Measurements from ENCODE around the gene HAPLN1. TPM values are rescaled to one million over a fixed set of nuclear protein-coding genes. Genes with fewer than 3 reads are reported as not detected.

HAPLN1 gene
- polyA plus RNA-seq, 1 donor, result 5.0 TPM

DNA sequence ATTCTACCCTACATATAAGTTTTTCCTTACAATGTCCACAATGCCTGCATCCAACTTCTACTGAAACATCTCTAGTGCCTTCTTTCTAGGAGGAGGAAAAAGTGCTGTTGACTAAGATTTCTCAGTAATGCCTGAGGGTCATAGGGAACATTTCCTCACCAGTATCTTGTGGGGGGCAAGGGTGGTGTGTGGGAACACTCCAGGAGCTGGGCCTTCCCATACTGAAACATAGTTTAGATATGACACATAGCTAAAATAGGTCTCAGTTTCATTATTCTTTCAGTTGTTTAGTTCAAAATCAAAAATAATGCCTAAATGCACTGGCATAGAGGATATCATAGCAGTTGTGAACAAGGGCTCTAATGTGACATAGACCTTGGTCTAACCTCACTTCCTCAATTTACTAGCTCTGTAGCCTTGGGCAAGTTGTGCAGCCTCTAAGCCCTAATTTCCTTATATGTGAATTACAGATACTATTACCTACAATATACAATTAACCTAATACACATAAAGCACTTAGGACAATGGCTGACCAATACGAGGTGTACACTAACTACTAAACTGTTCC is 66.1 kb downstream of the HAPLN1 start:
- no peak overlapping the region for H3K27ac ChIP-seq (ENCODE audit: low read length)
- H3K4me1 ChIP-seq (ENCODE audit: control insufficient read depth, insufficient read depth, low read length), result no peaks in the 10 kb centered on the region
- H3K4me3 ChIP-seq (ENCODE audit: low read length), result no peak overlapping the region
- no peak for DNase-seq
- WGBS (ENCODE audit: insufficient coverage, low lambda C conversion rate), result no CpG with 5 or more reads among the region's 1 CpG
- H3K36me3 ChIP-seq (ENCODE audit: control insufficient read depth, insufficient read depth, low read length), result no peaks in the 10 kb centered on the region
- H3K9me3 ChIP-seq (ENCODE audit: control insufficient read depth, low read depth, low read length), result no peaks in the 10 kb centered on the region
- no peaks in the 10 kb centered on the region for H3K27me3 ChIP-seq (ENCODE audit: control insufficient read depth, insufficient read depth, low read length)

DNA sequence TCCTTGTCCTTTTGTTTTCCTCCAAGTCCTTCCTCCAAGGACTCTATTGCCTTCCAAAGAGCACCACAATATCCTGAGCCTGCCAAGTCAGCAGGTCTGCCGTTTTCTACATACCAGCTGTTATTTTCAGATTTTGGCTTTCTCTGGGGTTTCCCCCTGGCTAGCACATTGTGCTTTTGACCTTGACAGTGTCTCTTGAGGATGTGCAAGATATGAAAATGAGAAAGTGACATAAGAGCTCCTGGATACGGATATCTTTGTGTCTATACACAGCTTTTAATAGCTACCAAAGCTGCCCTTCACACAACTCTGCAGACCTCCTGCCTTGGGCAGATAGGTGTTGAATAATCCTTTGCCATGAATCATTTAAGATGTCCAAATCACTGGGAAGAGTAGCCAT is 67.0 kb downstream of the HAPLN1 start:
- no peaks in the 10 kb centered on the region for H3K27me3 ChIP-seq (ENCODE audit: control insufficient read depth, insufficient read depth, low read length)
- WGBS (ENCODE audit: insufficient coverage, low lambda C conversion rate), result no CpG with 5 or more reads among the region's 2 CpGs
- no peaks in the 10 kb centered on the region for H3K9me3 ChIP-seq (ENCODE audit: control insufficient read depth, low read depth, low read length)
- H3K36me3 ChIP-seq (ENCODE audit: control insufficient read depth, insufficient read depth, low read length), result no peaks in the 10 kb centered on the region
- no peaks in the 10 kb centered on the region for H3K4me1 ChIP-seq (ENCODE audit: control insufficient read depth, insufficient read depth, low read length)
- no peak overlapping the region for H3K27ac ChIP-seq (ENCODE audit: low read length)
- H3K4me3 ChIP-seq (ENCODE audit: low read length), result no peak overlapping the region
- DNase-seq, result no peak

DNA sequence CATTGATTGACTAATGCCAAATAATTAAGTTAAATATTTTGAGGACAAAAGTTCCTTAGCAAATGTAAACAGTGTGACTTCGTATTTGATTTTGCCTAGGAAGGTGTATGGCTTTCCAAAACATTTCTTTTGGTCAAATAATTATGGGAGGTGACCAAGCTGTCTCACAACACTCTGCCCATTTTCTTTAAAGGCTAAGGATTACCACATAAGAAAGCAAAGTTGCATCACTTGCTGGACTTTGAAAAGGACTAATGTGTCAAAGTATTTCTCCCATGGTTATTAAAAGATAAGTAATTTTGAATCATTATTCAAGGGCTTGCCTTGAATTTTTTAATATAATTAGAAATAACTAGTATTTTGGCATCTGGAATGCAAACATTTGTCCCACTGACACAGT is 74.7 kb downstream of the HAPLN1 start:
- DNase-seq, result peak; percentile 10 to 50
- no peak overlapping the region for H3K27ac ChIP-seq (ENCODE audit: low read length)
- WGBS (ENCODE audit: insufficient coverage, low lambda C conversion rate), result 75% methylated on average over 1 of the region's 1 CpG
- H3K36me3 ChIP-seq (ENCODE audit: control insufficient read depth, insufficient read depth, low read length), result no peaks in the 10 kb centered on the region
- H3K9me3 ChIP-seq (ENCODE audit: control insufficient read depth, low read depth, low read length), result no peaks in the 10 kb centered on the region
- no peaks in the 10 kb centered on the region for H3K4me1 ChIP-seq (ENCODE audit: control insufficient read depth, insufficient read depth, low read length)
- no peak overlapping the region for H3K4me3 ChIP-seq (ENCODE audit: low read length)
- H3K27me3 ChIP-seq (ENCODE audit: control insufficient read depth, insufficient read depth, low read length), result no peaks in the 10 kb centered on the region

DNA sequence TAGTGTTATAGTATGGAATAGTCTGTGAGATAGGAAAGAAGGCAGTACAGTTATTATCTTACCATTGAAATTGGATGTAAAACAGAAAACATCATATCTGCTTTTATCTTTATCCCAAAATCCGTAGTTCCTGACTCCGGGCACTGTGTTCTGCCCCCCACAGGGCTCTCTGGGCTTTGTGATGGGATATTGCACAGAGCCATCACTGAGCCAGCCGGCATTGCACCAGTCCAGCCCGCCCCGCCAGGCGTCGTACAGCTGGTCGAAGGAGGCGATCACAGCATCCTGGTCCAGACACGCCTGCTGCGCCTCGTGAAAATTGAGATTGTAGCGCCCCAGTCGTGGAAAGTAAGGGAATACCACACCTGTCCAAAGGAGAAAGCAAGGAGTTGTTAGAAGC is 76.4 kb downstream of the HAPLN1 start:
- H3K4me1 ChIP-seq (ENCODE audit: control insufficient read depth, insufficient read depth, low read length), result no peaks in the 10 kb centered on the region
- no peak overlapping the region for H3K4me3 ChIP-seq (ENCODE audit: low read length)
- no peaks in the 10 kb centered on the region for H3K36me3 ChIP-seq (ENCODE audit: control insufficient read depth, insufficient read depth, low read length)
- H3K9me3 ChIP-seq (ENCODE audit: control insufficient read depth, low read depth, low read length), result no peaks in the 10 kb centered on the region
- WGBS (ENCODE audit: insufficient coverage, low lambda C conversion rate), result no CpG with 5 or more reads among the region's 14 CpGs
- no peaks in the 10 kb centered on the region for H3K27me3 ChIP-seq (ENCODE audit: control insufficient read depth, insufficient read depth, low read length)
- no peak overlapping the region for H3K27ac ChIP-seq (ENCODE audit: low read length)
- no peak for DNase-seq

DNA sequence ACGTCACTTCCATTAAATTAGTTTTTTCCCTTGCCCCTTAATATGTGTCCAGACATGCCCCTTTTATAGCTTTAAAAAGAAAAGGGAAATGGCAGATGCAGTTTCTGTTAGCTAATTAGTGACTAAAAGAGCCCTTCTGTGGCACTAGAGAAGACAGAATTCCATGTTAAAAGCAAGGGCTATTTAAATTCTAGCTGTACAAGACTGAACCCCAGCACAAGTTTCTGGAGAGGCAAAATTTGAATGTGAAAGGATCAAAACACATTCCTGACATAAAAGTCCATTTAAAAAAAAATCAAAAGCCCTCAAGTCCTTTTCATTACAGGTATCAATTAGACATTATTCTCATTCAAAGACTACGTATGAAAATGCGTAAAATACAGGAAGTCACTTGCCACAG is 78.7 kb downstream of the HAPLN1 start:
- no peak overlapping the region for H3K4me3 ChIP-seq (ENCODE audit: low read length)
- no peaks in the 10 kb centered on the region for H3K27me3 ChIP-seq (ENCODE audit: control insufficient read depth, insufficient read depth, low read length)
- WGBS (ENCODE audit: insufficient coverage, low lambda C conversion rate), result 92% methylated on average over 2 of the region's 3 CpGs
- no peak for DNase-seq
- no peak overlapping the region for H3K27ac ChIP-seq (ENCODE audit: low read length)
- H3K4me1 ChIP-seq (ENCODE audit: control insufficient read depth, insufficient read depth, low read length), result no peaks in the 10 kb centered on the region
- no peaks in the 10 kb centered on the region for H3K9me3 ChIP-seq (ENCODE audit: control insufficient read depth, low read depth, low read length)
- no peaks in the 10 kb centered on the region for H3K36me3 ChIP-seq (ENCODE audit: control insufficient read depth, insufficient read depth, low read length)

DNA sequence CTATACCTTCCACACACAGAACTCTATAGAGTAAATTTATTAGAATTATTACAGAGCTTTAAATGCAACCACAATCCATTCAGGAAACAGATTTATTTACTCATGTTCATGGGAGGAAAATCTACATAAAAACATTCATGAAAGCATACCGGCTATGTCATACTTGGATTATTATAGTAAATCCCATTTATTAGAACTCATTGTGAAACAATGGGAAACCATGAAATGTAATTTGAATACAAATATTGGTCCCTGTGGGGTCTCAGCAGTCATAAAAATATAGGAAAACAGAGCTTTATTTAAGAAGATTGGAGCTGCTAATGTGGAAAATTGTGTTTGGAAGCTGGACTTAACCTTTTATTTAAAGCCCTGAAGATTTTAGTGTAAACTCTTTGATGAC is 80.7 kb downstream of the HAPLN1 start:
- H3K9me3 ChIP-seq (ENCODE audit: control insufficient read depth, low read depth, low read length), result no peaks in the 10 kb centered on the region
- H3K4me1 ChIP-seq (ENCODE audit: control insufficient read depth, insufficient read depth, low read length), result no peaks in the 10 kb centered on the region
- no peak overlapping the region for H3K4me3 ChIP-seq (ENCODE audit: low read length)
- DNase-seq, result no peak
- WGBS (ENCODE audit: insufficient coverage, low lambda C conversion rate), result no CpG with 5 or more reads among the region's 1 CpG
- no peaks in the 10 kb centered on the region for H3K36me3 ChIP-seq (ENCODE audit: control insufficient read depth, insufficient read depth, low read length)
- no peaks in the 10 kb centered on the region for H3K27me3 ChIP-seq (ENCODE audit: control insufficient read depth, insufficient read depth, low read length)
- H3K27ac ChIP-seq (ENCODE audit: low read length), result no peak overlapping the region

DNA sequence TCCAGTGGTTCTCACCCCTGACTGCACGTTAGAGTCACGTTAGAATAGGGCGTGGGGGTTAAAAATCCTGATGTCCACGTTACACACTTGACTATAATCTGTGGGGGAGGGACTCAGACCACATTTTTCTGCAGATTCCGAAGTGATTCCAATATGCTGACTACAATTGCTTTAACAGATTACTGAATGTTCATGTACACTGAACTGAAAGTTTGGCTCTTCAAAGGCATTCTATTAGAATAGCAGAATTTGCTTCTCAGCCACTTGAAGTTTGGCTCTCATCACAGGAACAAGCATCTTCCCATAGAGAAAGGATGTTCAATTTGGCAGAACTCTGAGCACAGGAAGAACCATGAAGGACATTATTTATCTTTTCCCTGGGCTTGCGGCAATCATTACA is 84.5 kb downstream of the HAPLN1 start:
- no peaks in the 10 kb centered on the region for H3K36me3 ChIP-seq (ENCODE audit: control insufficient read depth, insufficient read depth, low read length)
- peak in 1 of 2 donors; percentile 9 for DNase-seq

DNA sequence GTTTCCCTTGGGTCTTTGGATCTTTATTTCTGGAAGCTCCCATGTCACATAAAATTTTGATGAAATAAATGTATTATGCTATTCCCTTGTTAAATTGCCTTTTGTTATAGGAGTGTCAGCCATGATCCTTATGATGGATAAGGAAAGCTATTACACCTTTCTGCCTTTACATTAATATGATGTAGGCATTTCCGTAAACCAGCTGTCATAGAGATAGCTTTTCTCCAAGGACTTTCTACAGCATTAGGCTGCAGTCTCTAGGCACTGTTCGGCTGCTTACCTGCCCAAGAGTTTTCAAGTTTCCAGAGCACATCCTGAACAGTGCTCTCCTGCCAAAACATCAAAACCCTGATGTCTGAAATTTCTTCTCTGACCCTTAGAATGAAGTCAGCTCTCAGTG is 87.4 kb downstream of the HAPLN1 start:
- DNase-seq, result peak in 1 of 2 donors; percentile 3
- Histone ChIP-seq H3K9me3 (ENCODE audit: control insufficient read depth, low read depth, low read length) (no peaks in the 10 kb centered on the region), H3K4me1 (ENCODE audit: control insufficient read depth, insufficient read depth, low read length) (no peaks in the 10 kb centered on the region), H3K4me3 (ENCODE audit: low read length) (no peak overlapping the region), H3K36me3 (ENCODE audit: control insufficient read depth, insufficient read depth, low read length) (no peaks in the 10 kb centered on the region), H3K27me3 (ENCODE audit: control insufficient read depth, insufficient read depth, low read length) (no peaks in the 10 kb centered on the region), H3K27ac (ENCODE audit: low read length) (no peak overlapping the region)
- WGBS (ENCODE audit: insufficient coverage, low lambda C conversion rate), result 83% methylated on average over 1 of the region's 2 CpGs

More for the DNA sequence above, 84.5 kb downstream of the HAPLN1 start:
- no peaks in the 10 kb centered on the region for H3K27me3 ChIP-seq (ENCODE audit: control insufficient read depth, insufficient read depth, low read length)
- no peak overlapping the region for H3K27ac ChIP-seq (ENCODE audit: low read length)
- no peaks in the 10 kb centered on the region for H3K4me1 ChIP-seq (ENCODE audit: control insufficient read depth, insufficient read depth, low read length)
- 80% methylated on average over 1 of the region's 6 CpGs for WGBS (ENCODE audit: insufficient coverage, low lambda C conversion rate)
- no peaks in the 10 kb centered on the region for H3K9me3 ChIP-seq (ENCODE audit: control insufficient read depth, low read depth, low read length)
- no peak overlapping the region for H3K4me3 ChIP-seq (ENCODE audit: low read length)

DNA sequence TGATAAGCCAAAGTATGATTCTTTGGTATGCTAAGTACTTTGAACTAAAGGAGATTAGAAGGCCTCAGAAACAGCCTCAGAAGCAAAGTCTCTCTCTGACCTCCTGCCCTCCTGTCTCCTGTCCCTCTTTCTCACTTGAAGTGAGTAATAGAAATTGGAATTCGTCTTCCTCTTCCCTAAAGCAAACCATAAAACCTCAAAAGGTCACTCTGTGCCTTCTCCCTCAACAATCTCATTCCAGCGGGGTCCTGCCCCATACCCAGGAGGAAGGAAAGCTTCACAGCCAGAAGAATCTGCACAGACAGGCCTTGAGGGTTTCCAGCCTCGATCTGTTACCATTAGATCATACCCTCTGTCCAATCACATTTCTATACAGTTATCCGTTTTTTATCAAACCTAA is 87.8 kb downstream of the HAPLN1 start:
- Histone ChIP-seq H3K36me3 (ENCODE audit: control insufficient read depth, insufficient read depth, low read length) (no peaks in the 10 kb centered on the region), H3K9me3 (ENCODE audit: control insufficient read depth, low read depth, low read length) (no peaks in the 10 kb centered on the region), H3K27ac (ENCODE audit: low read length) (no peak overlapping the region), H3K4me1 (ENCODE audit: control insufficient read depth, insufficient read depth, low read length) (no peaks in the 10 kb centered on the region), H3K27me3 (ENCODE audit: control insufficient read depth, insufficient read depth, low read length) (no peaks in the 10 kb centered on the region), H3K4me3 (ENCODE audit: low read length) (no peak overlapping the region)
- DNase-seq, result peak; percentile 15 to 48
- no CpG with 5 or more reads among the region's 4 CpGs for WGBS (ENCODE audit: insufficient coverage, low lambda C conversion rate)

DNA sequence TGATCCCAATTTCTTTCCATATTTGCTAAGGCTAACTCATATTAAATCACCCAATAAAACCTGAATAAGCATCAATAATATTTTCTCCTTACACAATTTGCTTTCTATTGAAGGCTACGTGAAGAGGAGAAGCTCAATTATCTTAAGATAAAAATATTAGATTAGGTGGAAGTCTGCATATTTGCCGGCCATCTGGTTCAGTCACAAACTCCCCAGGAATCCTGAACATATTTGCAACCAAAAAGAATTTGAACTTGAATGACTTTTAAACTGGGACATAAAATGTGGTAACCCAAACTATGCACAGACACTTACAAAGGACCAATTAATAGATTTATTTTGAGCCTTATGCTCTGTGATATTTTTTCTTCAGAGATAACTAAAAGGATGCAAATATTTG is 92.3 kb downstream of the HAPLN1 start:
- no peak overlapping the region for H3K27ac ChIP-seq (ENCODE audit: low read length)
- no peak overlapping the region for H3K4me3 ChIP-seq (ENCODE audit: low read length)
- WGBS (ENCODE audit: insufficient coverage, low lambda C conversion rate), result 80% methylated on average over 1 of the region's 2 CpGs
- DNase-seq, result no peak
- no peaks in the 10 kb centered on the region for H3K9me3 ChIP-seq (ENCODE audit: control insufficient read depth, low read depth, low read length)
- H3K27me3 ChIP-seq (ENCODE audit: control insufficient read depth, insufficient read depth, low read length), result no peaks in the 10 kb centered on the region
- no peaks in the 10 kb centered on the region for H3K4me1 ChIP-seq (ENCODE audit: control insufficient read depth, insufficient read depth, low read length)
- no peaks in the 10 kb centered on the region for H3K36me3 ChIP-seq (ENCODE audit: control insufficient read depth, insufficient read depth, low read length)

DNA sequence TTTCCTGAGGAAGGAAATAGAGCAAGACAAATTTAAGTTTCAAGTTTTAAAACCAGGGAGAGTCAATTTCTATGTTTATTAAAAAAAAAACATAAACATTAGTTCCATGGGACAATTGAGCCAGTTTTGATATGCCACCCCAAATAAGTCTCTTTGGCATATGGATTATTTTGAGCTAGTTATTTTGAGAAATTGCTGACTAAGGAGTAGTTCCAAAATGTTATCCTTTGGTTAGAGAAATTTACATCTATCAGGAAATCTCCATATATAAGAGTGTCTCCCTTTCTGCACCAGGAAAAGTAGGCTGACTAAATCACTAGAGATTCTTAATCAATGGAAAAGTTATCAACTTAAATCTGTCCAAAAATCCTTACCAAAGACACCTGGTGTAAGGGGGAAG is 105.8 kb downstream of the HAPLN1 start:
- H3K4me1 ChIP-seq (ENCODE audit: control insufficient read depth, insufficient read depth, low read length), result no peaks in the 10 kb centered on the region
- no peak for DNase-seq
- H3K27ac ChIP-seq (ENCODE audit: low read length), result no peak overlapping the region
- H3K36me3 ChIP-seq (ENCODE audit: control insufficient read depth, insufficient read depth, low read length), result no peaks in the 10 kb centered on the region
- no peaks in the 10 kb centered on the region for H3K27me3 ChIP-seq (ENCODE audit: control insufficient read depth, insufficient read depth, low read length)
- no peaks in the 10 kb centered on the region for H3K9me3 ChIP-seq (ENCODE audit: control insufficient read depth, low read depth, low read length)
- no peak overlapping the region for H3K4me3 ChIP-seq (ENCODE audit: low read length)

All from large intestine (tissue), 3 donors.